K562 (cell line): ENCODE results near the gene STRN3. TPM values are rescaled to one million over a fixed set of nuclear protein-coding genes. Genes with fewer than 3 reads are reported as not detected.

Experiments
- CBX3 ChIP-seq, 2 experiments: IDR thresholded peaks; 1 replicate in 1 of 2; 2 replicates in 1 of 2; pipeline ENCODE4 v1.6.1; 2012; ENCODE audit warnings: inconsistent platforms in 2 of 2, low read length in 2 of 2, borderline replicate concordance in 1 of 2, control low read depth in 1 of 2
- CREB3L1 ChIP-seq: fragments of 450-650 bp; IDR thresholded peaks from 2 replicates; pipeline ENCODE4 v1.6.1; 2014; ENCODE audit warnings: low read depth, mild to moderate bottlenecking, moderate library complexity, borderline replicate concordance
- HMG20A ChIP-seq: fragments of 450-650 bp; formaldehyde crosslinking; conservative IDR thresholded peaks from 2 replicates; pipeline ENCODE4 v1.4.0; 2020; ENCODE audit warnings: mild to moderate bottlenecking, mixed read lengths
- NFE2L1 ChIP-seq: fragments of 450-650 bp; IDR thresholded peaks from 2 replicates; pipeline ENCODE4 v1.6.1; 2016; ENCODE audit warnings: missing genetic modification characterization, low read depth, mild to moderate bottlenecking, missing compliant biosample characterization, moderate library complexity, borderline replicate concordance
- PHF8 ChIP-seq: fragments of 200-600 bp; sonication (generic); IDR thresholded peaks from 2 replicates; pipeline ENCODE4 v1.6.1; 2012; ENCODE audit warnings: mixed run types, mild to moderate bottlenecking, inconsistent platforms, low read length, moderate library complexity, borderline replicate concordance
- REST ChIP-seq, 2 experiments: fragments of 450-650 bp; formaldehyde crosslinking in 1 of 2; IDR thresholded peaks; 2 replicates each; pipeline versions ENCODE4 v1.4.0 to v1.6.1; 2014 to 2020; ENCODE audit warnings: mild to moderate bottlenecking in 2 of 2, borderline replicate concordance in 1 of 2, low read depth in 1 of 2
- SAP30 ChIP-seq: fragments of 200-600 bp; sonication (generic); IDR thresholded peaks from 2 replicates; pipeline ENCODE4 v1.6.1; 2012; ENCODE audit warnings: borderline replicate concordance, low read depth, mild to moderate bottlenecking, moderate library complexity, low read length, control low read depth, inconsistent platforms; ENCODE audit not compliant: insufficient read depth, poor library complexity, severe bottlenecking
- SMARCB1 ChIP-seq: IDR thresholded peaks from 2 replicates; pipeline ENCODE4 v1.6.1; 2011; ENCODE audit warnings: improper control_type of control experiment, low read depth; ENCODE audit not compliant: insufficient read length
- ZFP36 ChIP-seq: fragments of 150-350 bp; IDR thresholded peaks from 2 replicates; pipeline ENCODE4 v1.6.1; 2018; ENCODE audit warnings: low read length, low read depth; ENCODE audit not compliant: partially characterized antibody
- ZNF696 ChIP-seq: fragments of 250-450 bp; sonication (Bioruptor Pico); conservative IDR thresholded peaks from 2 replicates; pipeline ENCODE4 v1.4.0; 2020; ENCODE audit warnings: mild to moderate bottlenecking, moderate library complexity
- ZNF77 ChIP-seq: fragments of 250-450 bp; sonication (Bioruptor Pico); IDR thresholded peaks from 2 replicates; pipeline ENCODE4 v1.5.0; 2020
- polyA plus RNA-seq, 8 experiments: library from polyadenylated mRNA; depleted of rRNA in 4 of 8; stranded (reverse) in 5 of 8; unstranded in 3 of 8; fragments of >200 nt; fragmentation: Nextera tagmentation in 2 of 8; fragmentation: Illumina TruSeq in 1 of 8; extraction: Ambion mirVana in 2 of 8; extraction: Trizol in 1 of 8; gene quantifications; 2 replicates each; pipeline versions ENCODE4 v1.2.1 to v1.2.3, GENCODE V29; 2011 to 2014; ENCODE audit warnings: inconsistent platforms in 1 of 8, missing spikeins in 1 of 8
- total RNA-seq, 7 experiments: library from RNA; depleted of rRNA in 6 of 7; stranded (reverse); fragments of >200 nt in 6 of 7; fragmentation: Illumina TruSeq in 2 of 7; extraction: Trizol in 2 of 7; gene quantifications; 2 replicates each; pipeline versions ENCODE4 v1.2.1 to v1.2.3, GENCODE V29; 2011 to 2021; ENCODE audit warnings: low replicate concordance in 1 of 7
- TF ChIP-seq, protein P1 (sequence below), 2 experiments: fragments of 450-650 bp in 1 of 2; sonication (generic) in 1 of 2; formaldehyde crosslinking; conservative IDR thresholded peaks; 2 replicates each; pipeline versions ENCODE4 v1.4.0 to v1.8.1; 2020 to 2022; ENCODE audit warnings: mild to moderate bottlenecking in 1 of 2, missing genetic modification reagents in 1 of 2

The STRN3 gene
- total and polyA plus RNA-seq, 9 of the 15 experiments (the other 6 are each of a cell fraction or from before 2014, with no cell fraction given): 5.9 to 29.1 (median 16.0) TPM

- TF ChIP-seq CREB3L1: no peak
- TF ChIP-seq, protein P1, sequence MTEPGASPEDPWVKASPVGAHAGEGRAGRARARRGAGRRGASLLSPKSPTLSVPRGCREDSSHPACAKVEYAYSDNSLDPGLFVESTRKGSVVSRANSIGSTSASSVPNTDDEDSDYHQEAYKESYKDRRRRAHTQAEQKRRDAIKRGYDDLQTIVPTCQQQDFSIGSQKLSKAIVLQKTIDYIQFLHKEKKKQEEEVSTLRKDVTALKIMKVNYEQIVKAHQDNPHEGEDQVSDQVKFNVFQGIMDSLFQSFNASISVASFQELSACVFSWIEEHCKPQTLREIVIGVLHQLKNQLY (CRISPR knock-in tag; conservative IDR thresholded peaks at IDR 0.05): no peak
- no peak for TF ChIP-seq HMG20A (CRISPR knock-in tag)
- TF ChIP-seq REST (IDR thresholded peaks at IDR 0.05; ENCODE audit: borderline replicate concordance): no peak
- no peak for TF ChIP-seq REST (CRISPR knock-in tag; IDR thresholded peaks at IDR 0.05; ENCODE audit: low read depth)
- no peak for TF ChIP-seq SMARCB1
- no peak for TF ChIP-seq PHF8
- TF ChIP-seq ZFP36: no peak
- TF ChIP-seq SAP30: no peak
- no peak for TF ChIP-seq ZNF696 (CRISPR knock-in tag)
- TF ChIP-seq NFE2L1 (tag): no peak
- no peak for TF ChIP-seq ZNF77 (CRISPR knock-in tag)
- TF ChIP-seq CBX3 (IDR thresholded peaks at IDR 0.05; ENCODE audit: borderline replicate concordance in 1 of 2, low read length in 2 of 2): no peak
Measured at GRCh38 chr14:30980980-30981379, 45.2 kb downstream of the STRN3 start (continued).
